ENCODE measurements around the gene UTF1. TPM values are rescaled to one million over a fixed set of nuclear protein-coding genes. Genes with fewer than 3 reads are reported as not detected.

UTF1 gene
- total and polyA plus RNA-seq, 2 of the 8 experiments (the other 6 are each of a cell fraction or from before 2014, with no cell fraction given), result 0.47 to 21.8 TPM

DNA sequence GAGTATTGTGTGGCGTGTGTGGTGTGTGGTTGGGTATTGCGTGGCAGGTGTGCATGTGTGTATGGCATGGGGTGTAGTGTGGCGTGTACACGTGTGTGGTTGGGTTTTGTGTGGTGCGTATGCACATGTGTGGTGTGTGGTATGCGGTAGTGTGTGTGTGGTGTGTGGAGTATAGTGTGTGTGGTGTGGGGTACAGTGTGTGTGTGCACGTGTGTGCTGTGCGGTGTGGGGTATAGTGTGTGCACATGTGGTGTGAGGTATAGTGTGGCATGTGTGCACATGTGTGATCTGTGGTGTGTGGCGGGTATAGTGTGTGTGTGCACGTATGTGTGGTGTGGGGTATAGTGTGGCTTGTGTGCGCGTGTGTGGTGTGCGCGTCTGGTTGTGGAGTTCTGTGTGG is 20.9 kb upstream of the UTF1 start:
- Histone ChIP-seq H3K14ac (ENCODE audit: insufficient read length) (peak overlapping the region; percentile 57), H3K23ac (ENCODE audit: insufficient read length) (peak overlapping the region; percentile 21), H3K79me2 (ENCODE audit: control insufficient read depth in 1 of 2, insufficient read depth in 2 of 2, low read length in 2 of 2) (no peaks in the 10 kb centered on the region), H3K36me3 (ENCODE audit: control insufficient read depth in 2 of 4, insufficient read depth in 4 of 4, low read length in 3 of 4) (peaks cover 0 to 3% (median 0%) of the 10 kb centered on the region in 4 experiments; a peak in 2 of 8 replicates), H3K18ac (ENCODE audit: extremely low read depth, low read length) (no peak overlapping the region), H3K4me1 (replicated peaks in 1 of 4; ENCODE audit: control insufficient read depth in 3 of 4, insufficient read depth in 4 of 4, low read length in 3 of 4) (no peaks in the 10 kb centered on the region), H3K4me2 (ENCODE audit: insufficient read depth in 1 of 2, low read depth in 2 of 2, low read length in 2 of 2) (no peak overlapping the region), H3K79me1 (ENCODE audit: low read depth, low read length) (no peaks in the 10 kb centered on the region), H4K91ac (replicated peaks; ENCODE audit: insufficient read length, low read length) (peak overlapping the region; percentile 74), H2BK20ac (ENCODE audit: low read length) (peak overlapping the region; percentile 75; the same call in 1 of the 2 replicates), H3K4me3 (ENCODE audit: extremely low read depth in 1 of 4, insufficient read depth in 2 of 4, low read depth in 3 of 4, low read length in 4 of 4) (no peak overlapping the region), H2AFZ (ENCODE audit: low read length) (no peak overlapping the region), H2BK5ac (ENCODE audit: low read depth, low read length) (peak overlapping the region; percentile 63), H2BK120ac (replicated peaks; ENCODE audit: low read depth, low read length) (no peak overlapping the region), H3K9ac (replicated peaks in 1 of 4; ENCODE audit: extremely low read depth in 1 of 4, low read depth in 3 of 4, low read length in 3 of 4) (no peak overlapping the region), H3K23me2 (ENCODE audit: low read depth, low read length) (peaks cover 8% of the 10 kb centered on the region), H4K8ac (ENCODE audit: extremely low read depth, insufficient read depth, low read length) (0 out of 2 replicates have a peak overlapping the region, but pooled peaks have one; percentile 25), H3K27me3 (replicated peaks in 1 of 4; ENCODE audit: control insufficient read depth in 3 of 4, extremely low read depth in 1 of 4, insufficient read depth in 3 of 4, low read length in 3 of 4) (no peaks in the 10 kb centered on the region; a peak in 1 of 7 replicates), H2AK5ac (ENCODE audit: low read depth, low read length) (peak overlapping the region; percentile 95), H2BK15ac (ENCODE audit: low read length) (0 out of 2 replicates have a peak overlapping the region, but pooled peaks have one; percentile 92), H4K20me1 (replicated peaks in 1 of 2; ENCODE audit: control insufficient read depth in 1 of 2, insufficient read depth in 2 of 2, low read length in 2 of 2) (peaks cover 2 to 12% of the 10 kb centered on the region in 2 experiments), H2BK12ac (ENCODE audit: low read depth, low read length) (peak overlapping the region; percentile 43; the same call in 1 of the 2 replicates), H3K56ac (replicated peaks; ENCODE audit: insufficient read length, low read depth, low read length) (no peak overlapping the region), H4K5ac (ENCODE audit: insufficient read length, low read depth, low read length) (no peak overlapping the region), H3K27ac (ENCODE audit: low read depth, low read length) (peak overlapping the region; percentile 10; the same call in 1 of the 2 replicates), H3K9me3 (ENCODE audit: insufficient read depth in 2 of 2, low read depth in 1 of 2, low read length in 1 of 2) (no peaks in the 10 kb centered on the region; a peak in 1 of 4 replicates), H3K4ac (replicated peaks; ENCODE audit: insufficient read length, low read depth, low read length) (peak overlapping the region; percentile 69)
- POLR2A ChIA-PET (ENCODE audit: partially characterized antibody), result no interaction called here
- DNase-seq (ENCODE audit: low read depth in 1 of 2, low spot score in 2 of 2) (no peak), FAIRE-seq (no peak)
- CTCF ChIA-PET (ENCODE audit: partially characterized antibody), result no interaction called here
- TF ChIP-seq RBBP5 (IDR thresholded peaks at IDR 0.05; ENCODE audit: borderline replicate concordance, low read depth, low read length) (no peak), SIX5 (IDR thresholded peaks at IDR 0.05; ENCODE audit: low read depth, low read length) (no peak), EZH2 (IDR thresholded peaks at IDR 0.05; ENCODE audit: low read depth, low read length, severe bottlenecking) (no peak), TBP (IDR thresholded peaks at IDR 0.05; ENCODE audit: low read depth, low read length) (no peak), EGR1 (IDR thresholded peaks at IDR 0.05; ENCODE audit: borderline replicate concordance, low read depth, low read length) (no peak), SUZ12 (IDR thresholded peaks at IDR 0.05; ENCODE audit: low read length) (no peak), SP2 (IDR thresholded peaks at IDR 0.05; ENCODE audit: low read length) (no peak), SP4 (IDR thresholded peaks at IDR 0.05; ENCODE audit: low read length) (no peak), GABPA (IDR thresholded peaks at IDR 0.05; ENCODE audit: borderline replicate concordance, insufficient read depth, low read length) (no peak), BCL11A (IDR thresholded peaks at IDR 0.05; ENCODE audit: low read depth in 2 of 2, low read length in 2 of 2) (no peak)
- WGBS, 2 experiments (ENCODE audit: extremely low coverage in 1 of 2, insufficient coverage in 1 of 2, insufficient read length in 1 of 2, insufficient replicate concordance in 2 of 2, low coverage in 1 of 2, low lambda C conversion rate in 2 of 2, missing lambda C conversion rate in 1 of 2), result 93% methylated on average over 14 of the region's 14 CpGs; no CpG with 5 or more reads in 1 of the 2 experiments
